OCI-LY1 (cell line): ENCODE data around the gene KATNBL1.

Experiments
- H2AFZ ChIP-seq: fragments of 200-600 bp; sonication (generic), shearing (Covaris generic); 2 replicates; pipeline ENCODE4 v1.6.0; 2014; ENCODE audit warnings: antibody characterized with exemption, mild to moderate bottlenecking, low read length
- H3F3A ChIP-seq: fragments of 200-600 bp; sonication (generic), shearing (Covaris generic); 2 replicates; pipeline ENCODE4 v1.6.0; 2014; ENCODE audit warnings: mild to moderate bottlenecking, antibody characterized with exemption, low read length, moderate library complexity; ENCODE audit not compliant: insufficient read depth
- H3K27ac ChIP-seq: fragments of 200-600 bp; sonication (generic); 2 replicates; pipeline ENCODE4 v1.5.1; 2014; ENCODE audit warnings: low read length, mixed run types, mild to moderate bottlenecking, low read depth; ENCODE audit not compliant: poor library complexity, severe bottlenecking
- H3K27me3 ChIP-seq: fragments of 200-600 bp; sonication (generic); 2 replicates; pipeline ENCODE4 v1.6.0; 2014; ENCODE audit warnings: antibody characterized with exemption, mild to moderate bottlenecking, low read length, moderate library complexity; ENCODE audit not compliant: insufficient read depth
- H3K36me3 ChIP-seq: fragments of 200-600 bp; sonication (generic); 2 replicates; pipeline ENCODE4 v1.6.1; 2014; ENCODE audit warnings: mild to moderate bottlenecking, antibody characterized with exemption, low read length, moderate library complexity, mixed read lengths; ENCODE audit not compliant: insufficient read depth
- H3K4me1 ChIP-seq: fragments of 200-600 bp; sonication (generic); 2 replicates; pipeline ENCODE4 v1.5.1; 2014; ENCODE audit warnings: mild to moderate bottlenecking, low read length, moderate library complexity; ENCODE audit not compliant: insufficient read depth, severe bottlenecking
- H3K4me2 ChIP-seq: fragments of 200-600 bp; sonication (generic), shearing (Covaris generic); 2 replicates; pipeline ENCODE4 v1.6.1; 2014; ENCODE audit warnings: low read length
- H3K4me3 ChIP-seq: fragments of 200-600 bp; sonication (generic); 2 replicates; pipeline ENCODE4 v1.5.1; 2014; ENCODE audit warnings: low read length, low read depth, mild to moderate bottlenecking, mixed read lengths; ENCODE audit not compliant: poor library complexity, severe bottlenecking
- H3K79me2 ChIP-seq: fragments of 200-600 bp; shearing (Covaris generic); 2 replicates; pipeline ENCODE4 v1.6.1; 2016; ENCODE audit warnings: mixed run types, low read length, mixed read lengths; ENCODE audit not compliant: insufficient read depth
- H3K9ac ChIP-seq: fragments of 200-600 bp; sonication (generic), shearing (Covaris generic); 2 replicates; pipeline ENCODE4 v1.6.1; 2014; ENCODE audit warnings: mild to moderate bottlenecking, low read length, mixed read lengths
- H3K9me2 ChIP-seq: fragments of 200-600 bp; sonication (generic), shearing (Covaris generic); 2 replicates; pipeline ENCODE4 v1.6.1; 2014; ENCODE audit warnings: low read depth, mild to moderate bottlenecking, low read length, mixed read lengths
- H3K9me3 ChIP-seq: fragments of 200-600 bp; shearing (Covaris generic); 2 replicates; pipeline ENCODE4 v1.6.1; 2014; ENCODE audit warnings: low read length, mixed read lengths
- H4K20me1 ChIP-seq: fragments of 200-600 bp; sonication (generic), shearing (Covaris generic); 2 replicates; pipeline ENCODE4 v1.6.0; 2016; ENCODE audit warnings: mild to moderate bottlenecking, low read length; ENCODE audit not compliant: insufficient read depth
- CTCF ChIP-seq: fragments of 200-600 bp; sonication (generic), shearing (Covaris generic); IDR thresholded peaks from 2 replicates; pipeline ENCODE4 v1.5.1; 2017; ENCODE audit warnings: mild to moderate bottlenecking, antibody characterized with exemption, low read length, moderate library complexity, mixed read lengths
- EZH2 ChIP-seq: fragments of 200-600 bp; sonication (generic), shearing (Covaris generic); IDR thresholded peaks from 2 replicates; pipeline ENCODE4 v1.8.0; 2017; ENCODE audit warnings: borderline replicate concordance, mixed run types, mild to moderate bottlenecking, antibody characterized with exemption, low read length, moderate library complexity, mixed read lengths

KATNBL1 gene

GRCh38 chr15:34116620-34117019 lies 93.3 kb downstream of the KATNBL1 start:
- Histone ChIP-seq H3F3A (no peaks in the 10 kb centered on the region), H3K9me3 (no peaks in the 10 kb centered on the region), H3K4me1 (no peaks in the 10 kb centered on the region), H3K27ac (no peak overlapping the region), H3K9ac (no peak overlapping the region), H4K20me1 (no peaks in the 10 kb centered on the region), H2AFZ (no peak overlapping the region), H3K36me3 (no peaks in the 10 kb centered on the region), H3K27me3 (no peaks in the 10 kb centered on the region; the same call in 1 of the 2 replicates), H3K4me2 (no peak overlapping the region), H3K9me2 (no peaks in the 10 kb centered on the region), H3K79me2 (no peaks in the 10 kb centered on the region), H3K4me3 (no peak overlapping the region)
- TF ChIP-seq EZH2 (no peak), CTCF (no peak)

- Histone ChIP-seq H3K4me3 (no peak overlapping the region), H3K4me1 (no peaks in the 10 kb centered on the region), H3K79me2 (no peaks in the 10 kb centered on the region), H3K4me2 (no peak overlapping the region), H3K36me3 (no peaks in the 10 kb centered on the region), H4K20me1 (no peaks in the 10 kb centered on the region), H2AFZ (no peak overlapping the region), H3F3A (no peaks in the 10 kb centered on the region), H3K9me3 (no peaks in the 10 kb centered on the region), H3K9ac (no peak overlapping the region), H3K27me3 (no peaks in the 10 kb centered on the region; the same call in 1 of the 2 replicates), H3K27ac (no peak overlapping the region), H3K9me2 (no peaks in the 10 kb centered on the region)
- TF ChIP-seq CTCF = no peak
These were observed 95.2 kb downstream of the KATNBL1 start for GRCh38 chr15:34114739-34115138.

- H3K36me3 ChIP-seq = no peaks in the 10 kb centered on the region
- H3K79me2 ChIP-seq = no peaks in the 10 kb centered on the region
- no peak overlapping the region for H3K4me3 ChIP-seq
- H3K9me2 ChIP-seq = no peaks in the 10 kb centered on the region
- H2AFZ ChIP-seq = no peak overlapping the region
- no peaks in the 10 kb centered on the region; the same call in 1 of the 2 replicates for H3K27me3 ChIP-seq
- H3K4me2 ChIP-seq = no peak overlapping the region
- H3K4me1 ChIP-seq = no peaks in the 10 kb centered on the region
- no peak overlapping the region for H3K27ac ChIP-seq
- TF ChIP-seq CTCF (no peak), EZH2 (no peak)
- no peaks in the 10 kb centered on the region for H3F3A ChIP-seq
- H3K9ac ChIP-seq = no peak overlapping the region
- H4K20me1 ChIP-seq = no peaks in the 10 kb centered on the region
- H3K9me3 ChIP-seq = no peaks in the 10 kb centered on the region
These were observed 95.7 kb downstream of the KATNBL1 start for GRCh38 chr15:34114215-34114614.
